SIG-M5 treated with dmso at 0.1 percent for 504 hours (cell line): ENCODE measurements around the gene CCDC136.

Experiments
- DNase-seq: peaks from one replicate; lab custom pipeline; 2025; ENCODE audit not compliant: unreplicated experiment; lab: John Stamatoyannopoulos, UW

Gene CCDC136

GRCh38 chr7:128830231-128831177 is 38.7 kb downstream of the CCDC136 start, which contains the start of gene FLNC:
TSS of gene FLNC (plus strand) at chr7:128830406. CDS start at chr7:128830638, 232 bp downstream.
- DNase-seq = no peak

- DNase-seq = no peak
Measured at GRCh38 chr7:128831178-128831993, 39.6 kb downstream of the CCDC136 start.

GRCh38 chr7:128831994-128832879 is 40.5 kb downstream of the CCDC136 start:
- DNase-seq = no peak

- DNase-seq = no peak
Measured at GRCh38 chr7:128832880-128833147, 41.0 kb downstream of the CCDC136 start.

- peak; percentile 38 for DNase-seq
Measured at GRCh38 chr7:128833148-128833945, 41.6 kb downstream of the CCDC136 start.

GRCh38 chr7:128833946-128834325 is 42.2 kb downstream of the CCDC136 start:
- no peak for DNase-seq

- DNase-seq = no peak
Measured at GRCh38 chr7:128835231-128835751, 43.5 kb downstream of the CCDC136 start.

- no peak for DNase-seq
Measured at GRCh38 chr7:128835790-128836641, 44.2 kb downstream of the CCDC136 start.

GRCh38 chr7:128836729-128837348 is 45.1 kb downstream of the CCDC136 start:
- no peak for DNase-seq

GRCh38 chr7:128837521-128837921 is 45.8 kb downstream of the CCDC136 start:
- DNase-seq = no peak

- no peak for DNase-seq
Measured at GRCh38 chr7:128838109-128838779, 46.5 kb downstream of the CCDC136 start.

- DNase-seq = no peak
Measured at GRCh38 chr7:128838981-128839731, 47.4 kb downstream of the CCDC136 start.

- no peak for DNase-seq
Measured at GRCh38 chr7:128839751-128840177, 48.0 kb downstream of the CCDC136 start.

- no peak for DNase-seq
Measured at GRCh38 chr7:128840326-128841170, 48.8 kb downstream of the CCDC136 start.

- no peak for DNase-seq
Measured at GRCh38 chr7:128841171-128841690, 49.5 kb downstream of the CCDC136 start.
